Immature natural killer cell (primary cell): ENCODE results near the gene DLX6. TPM values are rescaled to one million over a fixed set of nuclear protein-coding genes. Genes with fewer than 3 reads are reported as not detected.

Experiments
- DNase-seq, 3 donors: peaks; one replicate each; pipeline ENCODE4 v3.0.0; 2022; ENCODE audit warnings: mixed read lengths in 1 of 3
- H3K27ac Mint-ChIP-seq, 6 donors: one replicate each; pipeline ENCODE4 v1.8.0; 2020; ENCODE audit warnings: mixed read lengths in 6 of 6, mild to moderate bottlenecking in 5 of 6, inconsistent platforms in 4 of 6, moderate library complexity in 3 of 6
- H3K27me3 Mint-ChIP-seq, 3 donors: one replicate each; pipeline ENCODE4 v1.8.0; 2020 to 2021; ENCODE audit warnings: low read depth in 3 of 3, mild to moderate bottlenecking in 3 of 3, mixed read lengths in 3 of 3, moderate library complexity in 3 of 3, inconsistent platforms in 1 of 3
- H3K36me3 Mint-ChIP-seq, 3 donors: one replicate each; pipeline ENCODE4 v1.8.0; 2020; ENCODE audit warnings: mixed read lengths in 3 of 3, inconsistent platforms in 2 of 3, mild to moderate bottlenecking in 2 of 3
- H3K4me1 Mint-ChIP-seq, 2 donors: one replicate each; pipeline ENCODE4 v1.8.0; 2020; ENCODE audit warnings: inconsistent platforms in 2 of 2, mild to moderate bottlenecking in 2 of 2, mixed read lengths in 2 of 2, moderate library complexity in 1 of 2
- H3K4me3 Mint-ChIP-seq, 5 donors: one replicate each; pipeline ENCODE4 v1.8.0; 2020; ENCODE audit warnings: mild to moderate bottlenecking in 5 of 5, mixed read lengths in 5 of 5, inconsistent platforms in 3 of 5, moderate library complexity in 3 of 5
- H3K9me3 Mint-ChIP-seq, 6 donors: one replicate each; pipeline ENCODE4 v1.8.0; 2020; ENCODE audit warnings: mild to moderate bottlenecking in 6 of 6, mixed read lengths in 6 of 6, inconsistent platforms in 4 of 6, moderate library complexity in 3 of 6
- polyA plus RNA-seq, 3 donors: library from polyadenylated mRNA; unstranded; fragments of 300-500 nt; fragmentation: Illumina TruSeq; gene quantifications; one replicate each; pipeline ENCODE4 v1.2.3, GENCODE V29; 2021

Gene DLX6
- polyA plus RNA-seq, 3 donors from 2014 or later, result not detected

GRCh38 chr7:97017192-97018125 is 12.1 kb downstream of the DLX6 start:
- peaks cover 7 to 13% of the 10 kb centered on the region in 2 donors for H3K4me1 Mint-ChIP-seq
- H3K27ac Mint-ChIP-seq, result no peak overlapping the region
- H3K4me3 Mint-ChIP-seq, result peak overlapping the region in 1 of 5 donors; percentile 17

GRCh38 chr7:97018126-97018601 is 12.8 kb downstream of the DLX6 start:
- Mint-ChIP-seq H3K4me1 (peaks cover 7 to 17% of the 10 kb centered on the region in 2 donors), H3K27me3 (peaks cover 39 to 58% (median 40%) of the 10 kb centered on the region in 3 donors), H3K9me3 (peaks cover 0 to 18% (median 3%) of the 10 kb centered on the region in 6 donors), H3K27ac (no peak overlapping the region), H3K4me3 (no peak overlapping the region), H3K36me3 (peaks cover 0 to 4% (median 0%) of the 10 kb centered on the region in 3 donors)
- no peak for DNase-seq

More at GRCh38 chr7:97017192-97018125, 12.1 kb downstream of the DLX6 start:
- no peak for DNase-seq
- H3K27me3 Mint-ChIP-seq, result peaks cover 35 to 56% (median 41%) of the 10 kb centered on the region in 3 donors
- H3K9me3 Mint-ChIP-seq, result peaks cover 0 to 18% (median 3%) of the 10 kb centered on the region in 6 donors
- H3K36me3 Mint-ChIP-seq, result peaks cover 0 to 4% (median 0%) of the 10 kb centered on the region in 3 donors

- peaks cover 43 to 54% (median 45%) of the 10 kb centered on the region in 3 donors for H3K27me3 Mint-ChIP-seq
- peaks cover 0 to 12% (median 2%) of the 10 kb centered on the region in 6 donors for H3K9me3 Mint-ChIP-seq
- DNase-seq, result no peak
- H3K27ac Mint-ChIP-seq, result no peak overlapping the region
- peaks cover 7 to 18% of the 10 kb centered on the region in 2 donors for H3K4me1 Mint-ChIP-seq
- peaks cover 0 to 4% (median 0%) of the 10 kb centered on the region in 3 donors for H3K36me3 Mint-ChIP-seq
- H3K4me3 Mint-ChIP-seq, result no peak overlapping the region
These were observed 13.6 kb downstream of the DLX6 start for GRCh38 chr7:97018791-97019531.

GRCh38 chr7:97019710-97020225 is 14.4 kb downstream of the DLX6 start:
- H3K27me3 Mint-ChIP-seq, result peaks cover 48 to 52% (median 50%) of the 10 kb centered on the region in 3 donors
- no peak for DNase-seq
- H3K9me3 Mint-ChIP-seq, result peaks cover 0 to 4% (median 2%) of the 10 kb centered on the region in 6 donors
- no peak overlapping the region for H3K4me3 Mint-ChIP-seq
- no peak overlapping the region for H3K27ac Mint-ChIP-seq
- H3K4me1 Mint-ChIP-seq, result peaks cover 12 to 24% of the 10 kb centered on the region in 2 donors
- peaks cover 0 to 4% (median 0%) of the 10 kb centered on the region in 3 donors for H3K36me3 Mint-ChIP-seq

- Mint-ChIP-seq H3K9me3 (peaks cover 0 to 4% (median under 1%) of the 10 kb centered on the region in 6 donors), H3K4me1 (peaks cover 16 to 25% of the 10 kb centered on the region in 2 donors), H3K27ac (no peak overlapping the region), H3K36me3 (peaks cover 0 to 4% (median 0%) of the 10 kb centered on the region in 3 donors), H3K4me3 (peak overlapping the region in 1 of 5 donors; percentile 20), H3K27me3 (peaks cover 44 to 56% (median 54%) of the 10 kb centered on the region in 3 donors)
- no peak for DNase-seq
These were observed 15.2 kb downstream of the DLX6 start for GRCh38 chr7:97020601-97020995.

GRCh38 chr7:97020996-97021746 is 15.8 kb downstream of the DLX6 start:
- H3K9me3 Mint-ChIP-seq, result peaks cover 0 to 2% (median 0%) of the 10 kb centered on the region in 6 donors
- H3K27me3 Mint-ChIP-seq, result peaks cover 49 to 58% (median 56%) of the 10 kb centered on the region in 3 donors
- H3K4me3 Mint-ChIP-seq, result no peak overlapping the region
- peaks cover 0 to 4% (median 0%) of the 10 kb centered on the region in 3 donors for H3K36me3 Mint-ChIP-seq
- H3K4me1 Mint-ChIP-seq, result peaks cover 20 to 31% of the 10 kb centered on the region in 2 donors
- DNase-seq, result no peak
- no peak overlapping the region for H3K27ac Mint-ChIP-seq

GRCh38 chr7:97021747-97022490 is 16.6 kb downstream of the DLX6 start:
- DNase-seq, result no peak
- peak overlapping the region in 2 of 5 donors; percentile 11 to 51 for H3K4me3 Mint-ChIP-seq
- H3K9me3 Mint-ChIP-seq, result peaks cover 0 to 2% (median 0%) of the 10 kb centered on the region in 6 donors
- peaks cover 26 to 39% of the 10 kb centered on the region in 2 donors for H3K4me1 Mint-ChIP-seq
- H3K27ac Mint-ChIP-seq, result no peak overlapping the region
- H3K36me3 Mint-ChIP-seq, result peaks cover 0 to 4% (median 0%) of the 10 kb centered on the region in 3 donors
- peaks cover 50 to 62% (median 60%) of the 10 kb centered on the region in 3 donors for H3K27me3 Mint-ChIP-seq

- H3K27ac Mint-ChIP-seq, result peak overlapping the region in 1 of 6 donors; percentile 18
- H3K27me3 Mint-ChIP-seq, result peaks cover 54 to 62% (median 61%) of the 10 kb centered on the region in 3 donors
- DNase-seq, result no peak
- peaks cover 0 to 4% (median 0%) of the 10 kb centered on the region in 3 donors for H3K36me3 Mint-ChIP-seq
- H3K4me1 Mint-ChIP-seq, result peaks cover 34 to 46% of the 10 kb centered on the region in 2 donors
- H3K4me3 Mint-ChIP-seq, result peak overlapping the region in 1 of 5 donors; percentile 51
- peaks cover 0 to 2% (median 0%) of the 10 kb centered on the region in 6 donors for H3K9me3 Mint-ChIP-seq
These were observed 17.3 kb downstream of the DLX6 start for GRCh38 chr7:97022491-97023306.

- peaks cover 0 to 2% (median 0%) of the 10 kb centered on the region in 6 donors for H3K9me3 Mint-ChIP-seq
- peaks cover 0 to 4% (median 0%) of the 10 kb centered on the region in 3 donors for H3K36me3 Mint-ChIP-seq
- peaks cover 43 to 62% (median 56%) of the 10 kb centered on the region in 3 donors for H3K27me3 Mint-ChIP-seq
- peaks cover 35 to 48% of the 10 kb centered on the region in 2 donors for H3K4me1 Mint-ChIP-seq
- no peak for DNase-seq
- no peak within 1 kb of the TSS for H3K27ac Mint-ChIP-seq
- peak within 1 kb of the TSS in 2 of 5 donors; percentile 8 to 9 for H3K4me3 Mint-ChIP-seq
These were observed 19.1 kb downstream of the DLX6 start, which contains the start of gene DLX5 for GRCh38 chr7:97024209-97025129. Gene DLX5, minus strand, starts transcription at chr7:97024831. Its CDS starts 208 bp downstream, at chr7:97024623.

- peaks cover 38 to 56% (median 52%) of the 10 kb centered on the region in 3 donors for H3K27me3 Mint-ChIP-seq
- H3K27ac Mint-ChIP-seq, result no peak overlapping the region
- DNase-seq, result no peak
- peaks cover 0 to 2% (median 0%) of the 10 kb centered on the region in 6 donors for H3K9me3 Mint-ChIP-seq
- peaks cover 0 to 4% (median 0%) of the 10 kb centered on the region in 3 donors for H3K36me3 Mint-ChIP-seq
- no peak overlapping the region for H3K4me3 Mint-ChIP-seq
- H3K4me1 Mint-ChIP-seq, result peaks cover 35 to 48% of the 10 kb centered on the region in 2 donors
These were observed 19.8 kb downstream of the DLX6 start for GRCh38 chr7:97025130-97025499.
